Gastrocnemius medialis (tissue), 4 donors: ENCODE results near the gene URAD. TPM values are rescaled to one million over a fixed set of nuclear protein-coding genes. Genes with fewer than 3 reads are reported as not detected.
"Not testable (repeated sequence)": the region's sequence is repeated elsewhere in the genome, so short reads cannot be mapped to it uniquely, and the experiment has no call there.

Source experiments
- ATAC-seq, 2 donors: fragments of 150-250 bp; one replicate each; pipeline ENCODE4 v1.9.1; 2016
- DNase-seq, 2 donors: peaks; one replicate each; pipeline ENCODE4 v3.0.0-alpha.2; 2019
- H3K27ac ChIP-seq, 4 donors: fragments of 200-600 bp; sonication (generic); 1 replicate in 1 of 4; 2 replicates in 3 of 4; pipeline ENCODE4 v1.5.1; 2016 to 2018; ENCODE audit warnings: mild to moderate bottlenecking in 2 of 4, moderate library complexity in 1 of 4
- H3K27me3 ChIP-seq, 3 donors: fragments of 200-600 bp; sonication (generic) in 2 of 3; 1 replicate in 1 of 3; 2 replicates in 2 of 3; pipeline versions ENCODE4 v1.5.1 to v1.6.0; 2016 to 2019; ENCODE audit warnings: mild to moderate bottlenecking in 1 of 3, moderate library complexity in 1 of 3
- H3K36me3 ChIP-seq, 2 donors: fragments of 200-600 bp; sonication (generic) in 1 of 2; one replicate each; pipeline ENCODE4 v1.5.1; 2017 to 2018
- H3K4me1 ChIP-seq, 2 donors: fragments of 200-600 bp; sonication (generic) in 1 of 2; one replicate each; pipeline ENCODE4 v1.5.1; 2016 to 2017; ENCODE audit warnings: mild to moderate bottlenecking in 2 of 2
- H3K4me3 ChIP-seq, 4 donors: fragments of 200-600 bp; sonication (generic) in 3 of 4; 1 replicate in 1 of 4; 2 replicates in 3 of 4; pipeline ENCODE4 v1.5.1; 2016 to 2019; ENCODE audit warnings: mild to moderate bottlenecking in 2 of 4
- H3K9me3 ChIP-seq, 3 donors: fragments of 200-600 bp; sonication (generic) in 2 of 3; 1 replicate in 1 of 3; 2 replicates in 2 of 3; pipeline ENCODE4 v1.5.1; 2016 to 2019
- CTCF ChIP-seq, 5 experiments: fragments of 450-650 bp in 3 of 5; fragments of 200-600 bp in 2 of 5; sonication (generic) in 2 of 5; IDR thresholded peaks in 4 of 5; conservative IDR thresholded peaks in 1 of 5; 1 replicate in 4 of 5; 2 replicates in 1 of 5; pipeline ENCODE4 v1.5.1; 2016 to 2019; ENCODE audit warnings: antibody characterized with exemption in 5 of 5, mild to moderate bottlenecking in 3 of 5, moderate library complexity in 3 of 5
- POLR2A ChIP-seq, 2 donors: fragments of 450-650 bp; IDR thresholded peaks; one replicate each; pipeline ENCODE4 v1.6.1; 2017; ENCODE audit warnings: antibody characterized with exemption in 2 of 2, mild to moderate bottlenecking in 2 of 2, moderate library complexity in 2 of 2
- in situ Hi-C, 4 donors: fragments of 200-750 bp; cut with MboI; loops; one replicate each; pipeline versions ENCODE4 v1.15.0 to v1.8.0; 2017; ENCODE audit warnings: low sequenced_read_pairs in 4 of 4
- intact Hi-C: fragments of 100-400 bp; cut with DNase I; formaldehyde crosslinking; loops from one replicate; pipeline ENCODE4 v1.15.1; 2023; ENCODE audit warnings: low total_unique reads
- total RNA-seq, 4 donors: library from RNA; depleted of rRNA; stranded (reverse); fragments of >200 nt; gene quantifications; one replicate each; pipeline versions ENCODE4 v1.1.0 to v1.2.3, GENCODE V29; 2016

URAD gene
- total RNA-seq, 4 donors from 2014 or later: not detected

GRCh38 chr13:27964741-27965323, 23.7 kb downstream of the URAD start:
- TF ChIP-seq POLR2A (IDR thresholded peaks at IDR 0.05): no peak
- no peak for TF ChIP-seq CTCF (IDR thresholded peaks at IDR 0.05 in 4 of 5, conservative IDR thresholded peaks at IDR 0.05 in 1 of 5)
- Histone ChIP-seq H3K36me3 (no peaks in the 10 kb centered on the region), H3K27me3 (peaks cover 75 to 83% (median 76%) of the 10 kb centered on the region in 3 donors), H3K27ac (no peak overlapping the region), H3K4me1 (peaks cover 13 to 17% of the 10 kb centered on the region in 2 donors), H3K9me3 (no peaks in the 10 kb centered on the region), H3K4me3 (no peak overlapping the region)
- no peak for DNase-seq
- in situ Hi-C loops: no loop called here
- no peak for ATAC-seq
- intact Hi-C loops: no loop called here

- H3K36me3 ChIP-seq, in situ Hi-C loops, H3K4me3 ChIP-seq, DNase-seq, H3K27ac ChIP-seq, intact Hi-C loops, ATAC-seq, H3K9me3 ChIP-seq: not testable (repeated sequence)
- H3K27me3 ChIP-seq: peaks cover 75 to 83% (median 77%) of the 10 kb centered on the region in 3 donors
- peaks cover 13 to 17% of the 10 kb centered on the region in 2 donors for H3K4me1 ChIP-seq
Measured at GRCh38 chr13:27964206-27964605, 24.3 kb downstream of the URAD start.

- Histone ChIP-seq H3K27ac (no peak overlapping the region), H3K9me3 (no peaks in the 10 kb centered on the region), H3K27me3 (peaks cover 75 to 83% (median 77%) of the 10 kb centered on the region in 3 donors), H3K36me3 (no peaks in the 10 kb centered on the region), H3K4me1 (peaks cover 13 to 15% of the 10 kb centered on the region in 2 donors), H3K4me3 (no peak overlapping the region)
- TF ChIP-seq CTCF (IDR thresholded peaks at IDR 0.05 in 4 of 5, conservative IDR thresholded peaks at IDR 0.05 in 1 of 5): no peak
- no peak for TF ChIP-seq POLR2A (IDR thresholded peaks at IDR 0.05)
- in situ Hi-C loops (no loop called here), intact Hi-C loops (no loop called here)
- DNase-seq (no peak), ATAC-seq (no peak)
Measured at GRCh38 chr13:27963491-27963890, 25.0 kb downstream of the URAD start.

- Histone ChIP-seq H3K4me3 (no peak overlapping the region), H3K27ac (no peak overlapping the region), H3K36me3 (no peaks in the 10 kb centered on the region), H3K9me3 (no peaks in the 10 kb centered on the region), H3K4me1 (peaks cover 12 to 13% of the 10 kb centered on the region in 2 donors), H3K27me3 (peaks cover 74 to 83% (median 77%) of the 10 kb centered on the region in 3 donors)
- intact Hi-C loops (no loop called here), in situ Hi-C loops (no loop called here)
- DNase-seq (no peak), ATAC-seq (no peak)
- TF ChIP-seq POLR2A (IDR thresholded peaks at IDR 0.05): no peak
- no peak for TF ChIP-seq CTCF (IDR thresholded peaks at IDR 0.05 in 4 of 5, conservative IDR thresholded peaks at IDR 0.05 in 1 of 5)
Measured at GRCh38 chr13:27962982-27963381, 25.5 kb downstream of the URAD start.

- H3K4me1 ChIP-seq: peaks cover 12 to 13% of the 10 kb centered on the region in 2 donors
- no peak for DNase-seq
- no peak for ATAC-seq
- no peak for TF ChIP-seq CTCF (IDR thresholded peaks at IDR 0.05 in 4 of 5, conservative IDR thresholded peaks at IDR 0.05 in 1 of 5)
- TF ChIP-seq POLR2A (IDR thresholded peaks at IDR 0.05): no peak
- no peaks in the 10 kb centered on the region for H3K36me3 ChIP-seq
- no peaks in the 10 kb centered on the region for H3K9me3 ChIP-seq
- intact Hi-C loops (no loop called here), in situ Hi-C loops (no loop called here)
- H3K4me3 ChIP-seq: no peak overlapping the region
- no peak overlapping the region for H3K27ac ChIP-seq
- peaks cover 74 to 83% (median 77%) of the 10 kb centered on the region in 3 donors for H3K27me3 ChIP-seq
Measured at GRCh38 chr13:27962128-27962841, 26.2 kb downstream of the URAD start.
